HepG2 (cell line): Measurements from ENCODE around the gene ITPR1. TPM values are rescaled to one million over a fixed set of nuclear protein-coding genes. Genes with fewer than 3 reads are reported as not detected.
A peak's percentile ranks its signal among the peaks of the same experiment; 100 is the strongest.

Experiments
- ATAC-seq: fragments of 200-7000 bp; cut with Tn5 transposase; 3 replicates; pipeline ENCODE4 v1.9.1; 2020; ENCODE audit warnings: mild to moderate bottlenecking, moderate library complexity
- BruUV-seq: library from RNA; stranded (reverse); fragments of 400-500 nt; replicated peaks from 2 replicates; lab custom pipeline; 2021; lab: Mats Ljungman, UMichigan
- CTCF ChIA-PET: fragments of 300-600 bp; formaldehyde crosslinking; extraction: SDS; loops from one replicate; lab custom pipeline; 2021; ENCODE audit warnings: low total read pairs, inconsistent platforms, low intra/inter-chr PET ratio; lab: Yijun Ruan, JAX
- POLR2A ChIA-PET: fragments of 350-600 bp; sonication (Branson Sonifier 250); formaldehyde crosslinking; loops from one replicate; lab custom pipeline; 2020; ENCODE audit warnings: antibody characterized with exemption, inconsistent platforms; lab: Yijun Ruan, JAX
- DNase-seq: peaks from one replicate; pipeline ENCODE4 v3.0.0-alpha.2; 2015; ENCODE audit warnings: low spot score
- FAIRE-seq: peaks from 3 replicates; lab custom pipeline; 2011; peaks lifted over from hg19 to GRCh38; lab: Jason Lieb, UNC
- H2AFZ ChIP-seq: one replicate; pipeline ENCODE4 v1.6.1; 2011; ENCODE audit warnings: low read length, inconsistent platforms
- H3K27ac ChIP-seq: fragments of 300-600 bp; 3 replicates; pipeline ENCODE4 v1.8.0; 2011; ENCODE audit warnings: mixed run types, mild to moderate bottlenecking, mixed read lengths, low read length, inconsistent platforms; ENCODE audit not compliant: insufficient read depth; ENCODE audit errors: extremely low read length
- H3K27me3 ChIP-seq, 2 experiments: fragments of 200-600 bp in 1 of 2; 2 replicates in 1 of 2; 3 replicates in 1 of 2; pipeline versions ENCODE4 v1.6.0 to v1.8.0; 2011; ENCODE audit warnings: low read length in 2 of 2, mild to moderate bottlenecking in 2 of 2, moderate library complexity in 2 of 2, inconsistent platforms in 1 of 2; ENCODE audit not compliant: insufficient read depth in 2 of 2, control insufficient read depth in 1 of 2
- H3K36me3 ChIP-seq, 2 experiments: fragments of 200-600 bp in 1 of 2; replicated peaks in 1 of 2; 2 replicates in 1 of 2; 3 replicates in 1 of 2; pipeline versions ENCODE4 v1.5.1 to v1.8.0; 2011; ENCODE audit warnings: low read length in 2 of 2, inconsistent platforms in 1 of 2; ENCODE audit not compliant: insufficient read depth in 2 of 2, control insufficient read depth in 1 of 2
- H3K4me1 ChIP-seq: 2 replicates; pipeline ENCODE4 v1.5.1; 2012; ENCODE audit warnings: low read length, inconsistent platforms; ENCODE audit not compliant: insufficient read depth
- H3K4me2 ChIP-seq: 2 replicates; pipeline ENCODE4 v1.6.0; 2011; ENCODE audit warnings: low read depth, low read length, inconsistent platforms
- H3K4me3 ChIP-seq, 3 experiments: fragments of 200-600 bp in 1 of 3; sonication (generic), shearing (Covaris generic) in 1 of 3; replicated peaks in 1 of 3; 2 replicates each; pipeline ENCODE4 v1.5.1; 2011 to 2016; ENCODE audit warnings: low read length in 3 of 3, inconsistent platforms in 2 of 3, low read depth in 2 of 3, mild to moderate bottlenecking in 2 of 3, control low read depth in 1 of 3, mixed read lengths in 1 of 3; ENCODE audit not compliant: insufficient read depth in 1 of 3
- H3K79me2 ChIP-seq: one replicate; pipeline ENCODE4 v1.6.1; 2011; ENCODE audit warnings: low read length, inconsistent platforms; ENCODE audit not compliant: insufficient read depth
- H3K9ac ChIP-seq: 2 replicates; pipeline ENCODE4 v1.6.0; 2011; ENCODE audit warnings: mild to moderate bottlenecking, low read depth, low read length, inconsistent platforms; ENCODE audit not compliant: insufficient read depth
- H3K9me3 ChIP-seq: 2 replicates; pipeline ENCODE4 v1.5.1; 2012; ENCODE audit warnings: mild to moderate bottlenecking, low read length
- H4K20me1 ChIP-seq: 2 replicates; pipeline ENCODE4 v1.6.0; 2011; ENCODE audit warnings: inconsistent platforms, mild to moderate bottlenecking, low read length, moderate library complexity; ENCODE audit not compliant: insufficient read depth
- MIER2 ChIP-seq: IDR thresholded peaks from 2 replicates; pipeline ENCODE4 v1.6.1; 2016; ENCODE audit warnings: missing biosample characterization, missing genetic modification reagents
- NBN ChIP-seq: fragments of 450-650 bp; conservative IDR thresholded peaks from 2 replicates; pipeline ENCODE4 v1.6.1; 2017
- ZNF549 ChIP-seq: sonication (generic); formaldehyde crosslinking; IDR thresholded peaks from 2 replicates; pipeline ENCODE4 v1.5.0; 2020; ENCODE audit warnings: missing genetic modification reagents
- ZNF768 ChIP-seq: sonication (generic); formaldehyde crosslinking; IDR thresholded peaks from 2 replicates; pipeline ENCODE4 v1.4.0; 2020; ENCODE audit warnings: missing genetic modification reagents
- WGBS: methylation state at CpG from one replicate; pipeline ENCODE4 v1.1.6; 2017; ENCODE audit warnings: low lambda C conversion rate; 5-methylcytosine and 5-hydroxymethylcytosine counted together
- in situ Hi-C: cut with HindIII; loops from 2 replicates; pipeline ENCODE4 v1.10.0; 2017; ENCODE audit warnings: low pct_unique_long_range_greater_than_20kb; ENCODE audit not compliant: extremely low pct_ligation_motif_present
- intact Hi-C: fragments of 100-400 bp; cut with micrococcal nuclease; formaldehyde crosslinking; loops from one replicate; pipeline ENCODE4 v1.10.0; 2022; ENCODE audit not compliant: unreplicated experiment
- polyA plus RNA-seq, 8 experiments: library from polyadenylated mRNA; depleted of rRNA in 3 of 8; stranded (reverse) in 7 of 8; unstranded in 1 of 8; fragments of >200 nt; fragmentation: Illumina TruSeq in 4 of 8; extraction: Trizol in 4 of 8; gene quantifications; 2 replicates each; pipeline versions ENCODE4 v1.2.1 to v1.2.3, GENCODE V29; 2011 to 2016; ENCODE audit warnings: low read depth in 4 of 8, missing spikeins in 1 of 8, mixed read lengths in 1 of 8; ENCODE audit not compliant: insufficient read depth in 1 of 8
- total RNA-seq, 5 experiments: library from RNA; depleted of rRNA; stranded (reverse); fragments of >200 nt; fragmentation: Illumina TruSeq; extraction: Trizol; gene quantifications; 2 replicates each; pipeline ENCODE4 v1.2.3, GENCODE V29; 2016; ENCODE audit warnings: low read depth in 1 of 5

Gene ITPR1
- total and polyA plus RNA-seq, 2 of the 13 experiments (the other 11 are each of a cell fraction or from before 2014, with no cell fraction given), result 10.0 to 11.4 TPM

GRCh38 chr3:4717363-4717740, 224.2 kb downstream of the ITPR1 start:
- no peak for ATAC-seq
- H2AFZ ChIP-seq, result no peak overlapping the region
- no peak for DNase-seq
- H3K4me3 ChIP-seq, result no peak overlapping the region
- peaks cover 20% of the 10 kb centered on the region; the same call in 1 of the 2 replicates for H3K4me1 ChIP-seq
- intact Hi-C loops (no loop called here), in situ Hi-C loops (no loop called here)
- no peak overlapping the region for H3K4me2 ChIP-seq
- no peak for FAIRE-seq
- H3K36me3 ChIP-seq, result peaks cover 2 to 10% of the 10 kb centered on the region in 2 experiments; a peak in 3 of 5 replicates
- TF ChIP-seq NBN (0 out of 2 replicates have a peak, but pooled peaks have one; percentile 26), ZNF549 (no peak)
- H3K79me2 ChIP-seq, result no peaks in the 10 kb centered on the region
- WGBS, result 89% methylated on average over 5 of the region's 5 CpGs
- no peak overlapping the region for H3K27ac ChIP-seq
- no peaks in the 10 kb centered on the region for H4K20me1 ChIP-seq
- H3K27me3 ChIP-seq, result no peaks in the 10 kb centered on the region
- POLR2A ChIA-PET, result no interaction called here
- no peak overlapping the region for H3K9ac ChIP-seq
- CTCF ChIA-PET, result no interaction called here
- no peaks in the 10 kb centered on the region for H3K9me3 ChIP-seq
- no TSS peak for BruUV-seq

GRCh38 chr3:4718179-4718736, 225.1 kb downstream of the ITPR1 start:
- DNase-seq (no peak), FAIRE-seq (no peak), ATAC-seq (no peak)
- Histone ChIP-seq H3K79me2 (no peaks in the 10 kb centered on the region), H2AFZ (no peak overlapping the region), H3K4me2 (no peak overlapping the region), H3K9me3 (no peaks in the 10 kb centered on the region), H3K27ac (no peak overlapping the region), H3K36me3 (peaks cover 2 to 6% of the 10 kb centered on the region in 2 experiments; a peak in 2 of 5 replicates), H3K27me3 (no peaks in the 10 kb centered on the region), H3K9ac (no peak overlapping the region), H4K20me1 (no peaks in the 10 kb centered on the region), H3K4me3 (no peak overlapping the region), H3K4me1 (peaks cover 20% of the 10 kb centered on the region; the same call in 1 of the 2 replicates)
- CTCF ChIA-PET, result no interaction called here
- BruUV-seq, result no TSS peak
- intact Hi-C loops (no loop called here), in situ Hi-C loops (no loop called here)
- POLR2A ChIA-PET, result no interaction called here
- peak; percentile 30; the same call in 1 of the 2 replicates for TF ChIP-seq ZNF768
- no peak for TF ChIP-seq MIER2 (CRISPR knock-in tag)
- 96% methylated on average over 4 of the region's 4 CpGs for WGBS
